SK-N-SH (cell line): ENCODE results near the gene CPA1. TPM values are rescaled to one million over a fixed set of nuclear protein-coding genes. Genes with fewer than 3 reads are reported as not detected.

Experiments
- CTCF ChIA-PET: fragments of 300-600, 350-600 bp; formaldehyde crosslinking; extraction: SDS; loops from one replicate; lab custom pipeline; 2021; lab: Yijun Ruan, JAX
- POLR2A ChIA-PET: fragments of 350-600 bp; sonication (Branson Sonifier 250); formaldehyde crosslinking; extraction: SDS; loops from one replicate; lab custom pipeline; 2020; ENCODE audit warnings: antibody characterized with exemption, inconsistent platforms; lab: Yijun Ruan, JAX
- DNase-seq: peaks from one replicate; pipeline ENCODE4 v3.0.0; 2012
- H2AFZ ChIP-seq: fragments of 200-600 bp; sonication (generic); 2 replicates; pipeline ENCODE4 v1.8.1; 2016; ENCODE audit warnings: antibody characterized with exemption, mild to moderate bottlenecking, low read depth
- H3F3A ChIP-seq: fragments of 200-600 bp; sonication (generic); replicated peaks from 2 replicates; pipeline ENCODE3; 2016; ENCODE audit warnings: antibody characterized with exemption, mild to moderate bottlenecking; ENCODE audit not compliant: insufficient read depth
- H3K27ac ChIP-seq, 2 experiments: fragments of 200-500 bp in 1 of 2; fragments of 200-600 bp in 1 of 2; sonication (Bioruptor generic) in 1 of 2; sonication (generic), shearing (Covaris generic) in 1 of 2; 2 replicates each; pipeline versions ENCODE4 v1.5.1 to v1.6.1; 2014 to 2016; ENCODE audit warnings: low read depth in 2 of 2, inconsistent platforms in 1 of 2, low read length in 1 of 2, mild to moderate bottlenecking in 1 of 2, mixed read lengths in 1 of 2
- H3K27me3 ChIP-seq: fragments of 200-600 bp; sonication (generic), shearing (Covaris generic); 2 replicates; pipeline ENCODE4 v1.6.1; 2016; ENCODE audit warnings: mixed run types; ENCODE audit not compliant: insufficient read depth
- H3K36me3 ChIP-seq, 2 experiments: fragments of 200-500 bp in 1 of 2; fragments of 200-600 bp in 1 of 2; sonication (Bioruptor generic) in 1 of 2; sonication (generic) in 1 of 2; replicated peaks in 1 of 2; 2 replicates each; pipeline versions ENCODE3 to v1.5.1; 2014 to 2016; ENCODE audit warnings: low read length in 1 of 2, mild to moderate bottlenecking in 1 of 2; ENCODE audit not compliant: insufficient read depth in 2 of 2, control insufficient read depth in 1 of 2
- H3K4me1 ChIP-seq, 2 experiments: fragments of 200-500 bp in 1 of 2; fragments of 200-600 bp in 1 of 2; sonication (Bioruptor generic) in 1 of 2; sonication (generic), shearing (Covaris generic) in 1 of 2; 2 replicates each; pipeline versions ENCODE4 v1.5.1 to v1.6.1; 2014 to 2016; ENCODE audit warnings: low read depth in 1 of 2, low read length in 1 of 2, mixed run types in 1 of 2; ENCODE audit not compliant: insufficient read depth in 2 of 2, control insufficient read depth in 1 of 2
- H3K4me2 ChIP-seq: fragments of 200-600 bp; sonication (generic), shearing (Covaris generic); 2 replicates; pipeline ENCODE4 v1.6.1; 2017; ENCODE audit warnings: mixed run types
- H3K4me3 ChIP-seq, 2 experiments: fragments of 200-500 bp in 1 of 2; fragments of 200-600 bp in 1 of 2; sonication (Bioruptor generic) in 1 of 2; sonication (generic), shearing (Covaris generic) in 1 of 2; 2 replicates each; pipeline versions ENCODE4 v1.5.1 to v1.8.1; 2014 to 2016; ENCODE audit warnings: low read depth in 2 of 2, inconsistent platforms in 1 of 2, low read length in 1 of 2, mild to moderate bottlenecking in 1 of 2, mixed read lengths in 1 of 2, moderate library complexity in 1 of 2
- H3K79me2 ChIP-seq: fragments of 200-600 bp; sonication (generic); 2 replicates; pipeline ENCODE4 v1.8.1; 2017; ENCODE audit warnings: mild to moderate bottlenecking; ENCODE audit not compliant: insufficient read depth
- H3K9ac ChIP-seq: fragments of 200-600 bp; sonication (generic); 2 replicates; pipeline ENCODE4 v1.6.1; 2017; ENCODE audit warnings: mixed run types
- H3K9me2 ChIP-seq: fragments of 200-600 bp; sonication (generic); 2 replicates; pipeline ENCODE4 v1.6.1; 2017; ENCODE audit warnings: mixed run types
- H3K9me3 ChIP-seq: fragments of 200-600 bp; sonication (generic); 2 replicates; pipeline ENCODE4 v1.6.1; 2017; ENCODE audit warnings: mixed run types, mild to moderate bottlenecking, moderate library complexity
- H4K20me1 ChIP-seq: fragments of 200-600 bp; sonication (generic); 2 replicates; pipeline ENCODE4 v1.6.1; 2017; ENCODE audit warnings: mild to moderate bottlenecking, mixed run types; ENCODE audit not compliant: insufficient read depth
- ELF1 ChIP-seq: IDR thresholded peaks from 2 replicates; pipeline ENCODE4 v1.4.0; 2012
- EP300 ChIP-seq, 2 experiments: IDR thresholded peaks; 2 replicates each; pipeline versions ENCODE4 v1.4.0 to v1.6.1; 2012; ENCODE audit warnings: borderline replicate concordance in 1 of 2, low read depth in 1 of 2, low read length in 1 of 2
- EZH2phosphoT487 ChIP-seq: fragments of 200-600 bp; sonication (generic); IDR thresholded peaks from 2 replicates; pipeline ENCODE4 v1.6.1; 2017; ENCODE audit warnings: low read depth, mixed run types, mild to moderate bottlenecking, antibody characterized with exemption, moderate library complexity, borderline replicate concordance
- FOXM1 ChIP-seq: IDR thresholded peaks from 2 replicates; pipeline ENCODE4 v1.4.0; 2012; ENCODE audit warnings: low read depth, mild to moderate bottlenecking
- JUND ChIP-seq: IDR thresholded peaks from 2 replicates; pipeline ENCODE4 v1.4.0; 2012
- MEF2A ChIP-seq: IDR thresholded peaks from 2 replicates; pipeline ENCODE4 v1.4.0; 2012; ENCODE audit warnings: low read depth, borderline replicate concordance
- NRF1 ChIP-seq: IDR thresholded peaks from 2 replicates; pipeline ENCODE4 v1.6.1; 2012; ENCODE audit warnings: low read depth, mild to moderate bottlenecking, low read length
- RXRA ChIP-seq: IDR thresholded peaks from 2 replicates; pipeline ENCODE4 v1.4.0; 2012; ENCODE audit warnings: low read depth, mild to moderate bottlenecking, borderline replicate concordance
- SIN3A ChIP-seq: IDR thresholded peaks from 2 replicates; pipeline ENCODE4 v1.6.1; 2012; ENCODE audit warnings: low read depth, mild to moderate bottlenecking, low read length, moderate library complexity, borderline replicate concordance
- SMC3 ChIP-seq: IDR thresholded peaks from 2 replicates; pipeline ENCODE4 v1.6.1; 2012; ENCODE audit warnings: low read depth, low read length, improper control_type of control experiment
- TAF1 ChIP-seq: IDR thresholded peaks from 2 replicates; pipeline ENCODE4 v1.6.1; 2012; ENCODE audit warnings: low read depth, mild to moderate bottlenecking, low read length, moderate library complexity, borderline replicate concordance
- TCF12 ChIP-seq: IDR thresholded peaks from 2 replicates; pipeline ENCODE4 v1.4.0; 2012
- YY1 ChIP-seq: IDR thresholded peaks from 2 replicates; pipeline ENCODE4 v1.4.0; 2012; ENCODE audit warnings: low read depth, mild to moderate bottlenecking
- WGBS: methylation state at CpG from one replicate; pipeline ENCODE4 v1.1.6; 2017; ENCODE audit warnings: low lambda C conversion rate; 5-methylcytosine and 5-hydroxymethylcytosine counted together
- polyA plus RNA-seq, 3 experiments: library from polyadenylated mRNA; depleted of rRNA; stranded (reverse); fragments of >200 nt; gene quantifications; 2 replicates each; pipeline ENCODE4 v1.2.3, GENCODE V29; 2012
- TF ChIP-seq, protein P1 (sequence below): IDR thresholded peaks from 2 replicates; pipeline ENCODE4 v1.4.0; 2012; ENCODE audit warnings: low read depth, borderline replicate concordance
- TF ChIP-seq, protein P2 (sequence below): IDR thresholded peaks from 2 replicates; pipeline ENCODE4; 2012
- TF ChIP-seq, protein P3 (sequence below): fragments of 200-600 bp; sonication (generic); IDR thresholded peaks from 2 replicates; pipeline ENCODE4 v1.6.1; 2017; ENCODE audit warnings: antibody characterized with exemption, mild to moderate bottlenecking, moderate library complexity
- TF ChIP-seq, protein P4 (sequence below): IDR thresholded peaks from 2 replicates; pipeline ENCODE4 v1.6.1; 2012; ENCODE audit warnings: mild to moderate bottlenecking, low read depth, low read length, moderate library complexity

CPA1 gene
- polyA plus RNA-seq, 1 of the 3 experiments (the other 2 are of a cell fraction) = 0.05 TPM

DNA sequence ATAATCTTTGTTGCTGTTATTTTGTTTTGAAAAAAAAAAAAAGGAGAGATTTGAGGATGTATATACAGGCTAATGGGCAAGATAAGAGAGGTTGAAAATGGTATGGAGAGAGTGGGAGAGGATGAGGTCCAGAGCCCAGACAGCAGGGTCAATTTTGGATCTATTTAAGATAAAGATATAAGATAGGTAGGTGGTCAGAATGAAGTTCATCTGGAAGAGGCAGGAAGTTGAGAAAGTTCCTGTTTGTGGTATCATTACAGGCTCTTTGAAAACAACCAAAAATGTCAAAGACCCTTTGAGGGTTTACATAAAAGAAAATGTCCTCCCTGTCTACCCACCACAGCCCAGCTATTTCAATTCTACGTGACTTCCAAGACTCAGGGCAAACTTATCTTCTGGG is 53.0 kb downstream of the CPA1 start:
- DNase-seq = no peak
- Histone ChIP-seq H3K9ac (no peak overlapping the region), H3K4me3 (no peak overlapping the region), H3F3A (no peaks in the 10 kb centered on the region), H3K27me3 (no peaks in the 10 kb centered on the region)
- WGBS = 100% methylated on average over 1 of the region's 1 CpG
- no peak for TF ChIP-seq MEF2A
- TF ChIP-seq EZH2phosphoT487 = no peak
- no peak for TF ChIP-seq EP300 (IDR thresholded peaks at IDR 0.05; ENCODE audit: borderline replicate concordance in 1 of 2, low read depth in 1 of 2, low read length in 1 of 2)
- TF ChIP-seq RXRA = no peak
- no peak for TF ChIP-seq TAF1
- TF ChIP-seq SMC3 = no peak
- no peak for TF ChIP-seq YY1
- TF ChIP-seq, protein P1, sequence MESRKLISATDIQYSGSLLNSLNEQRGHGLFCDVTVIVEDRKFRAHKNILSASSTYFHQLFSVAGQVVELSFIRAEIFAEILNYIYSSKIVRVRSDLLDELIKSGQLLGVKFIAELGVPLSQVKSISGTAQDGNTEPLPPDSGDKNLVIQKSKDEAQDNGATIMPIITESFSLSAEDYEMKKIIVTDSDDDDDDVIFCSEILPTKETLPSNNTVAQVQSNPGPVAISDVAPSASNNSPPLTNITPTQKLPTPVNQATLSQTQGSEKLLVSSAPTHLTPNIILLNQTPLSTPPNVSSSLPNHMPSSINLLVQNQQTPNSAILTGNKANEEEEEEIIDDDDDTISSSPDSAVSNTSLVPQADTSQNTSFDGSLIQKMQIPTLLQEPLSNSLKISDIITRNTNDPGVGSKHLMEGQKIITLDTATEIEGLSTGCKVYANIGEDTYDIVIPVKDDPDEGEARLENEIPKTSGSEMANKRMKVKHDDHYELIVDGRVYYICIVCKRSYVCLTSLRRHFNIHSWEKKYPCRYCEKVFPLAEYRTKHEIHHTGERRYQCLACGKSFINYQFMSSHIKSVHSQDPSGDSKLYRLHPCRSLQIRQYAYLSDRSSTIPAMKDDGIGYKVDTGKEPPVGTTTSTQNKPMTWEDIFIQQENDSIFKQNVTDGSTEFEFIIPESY = no peak
- TF ChIP-seq SIN3A = no peak
- TF ChIP-seq, protein P2, sequence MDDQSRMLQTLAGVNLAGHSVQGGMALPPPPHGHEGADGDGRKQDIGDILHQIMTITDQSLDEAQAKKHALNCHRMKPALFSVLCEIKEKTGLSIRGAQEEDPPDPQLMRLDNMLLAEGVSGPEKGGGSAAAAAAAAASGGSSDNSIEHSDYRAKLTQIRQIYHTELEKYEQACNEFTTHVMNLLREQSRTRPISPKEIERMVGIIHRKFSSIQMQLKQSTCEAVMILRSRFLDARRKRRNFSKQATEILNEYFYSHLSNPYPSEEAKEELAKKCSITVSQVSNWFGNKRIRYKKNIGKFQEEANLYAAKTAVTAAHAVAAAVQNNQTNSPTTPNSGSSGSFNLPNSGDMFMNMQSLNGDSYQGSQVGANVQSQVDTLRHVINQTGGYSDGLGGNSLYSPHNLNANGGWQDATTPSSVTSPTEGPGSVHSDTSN = no peak
- TF ChIP-seq, all 33 proteins: peak for 0
- H3K27ac ChIP-seq = no peak overlapping the region
- H3K4me1 ChIP-seq = peaks cover 9 to 18% of the 10 kb centered on the region in 2 experiments; a peak in 3 of 4 replicates
- no peak overlapping the region for H2AFZ ChIP-seq
- ChIA-PET CTCF (interaction anchor here (1.0 kb wide), 1 partner anchor 11 kb away, joined by 3 read pairs; no protein-coding TSS in a partner anchor), POLR2A (no interaction called here)
- H3K9me3 ChIP-seq = no peaks in the 10 kb centered on the region
- H3K4me2 ChIP-seq = no peak overlapping the region
- H3K9me2 ChIP-seq = no peaks in the 10 kb centered on the region
- H4K20me1 ChIP-seq = no peaks in the 10 kb centered on the region
- no peaks in the 10 kb centered on the region for H3K79me2 ChIP-seq
- H3K36me3 ChIP-seq = peaks cover 0 to 5% of the 10 kb centered on the region in 2 experiments

DNA sequence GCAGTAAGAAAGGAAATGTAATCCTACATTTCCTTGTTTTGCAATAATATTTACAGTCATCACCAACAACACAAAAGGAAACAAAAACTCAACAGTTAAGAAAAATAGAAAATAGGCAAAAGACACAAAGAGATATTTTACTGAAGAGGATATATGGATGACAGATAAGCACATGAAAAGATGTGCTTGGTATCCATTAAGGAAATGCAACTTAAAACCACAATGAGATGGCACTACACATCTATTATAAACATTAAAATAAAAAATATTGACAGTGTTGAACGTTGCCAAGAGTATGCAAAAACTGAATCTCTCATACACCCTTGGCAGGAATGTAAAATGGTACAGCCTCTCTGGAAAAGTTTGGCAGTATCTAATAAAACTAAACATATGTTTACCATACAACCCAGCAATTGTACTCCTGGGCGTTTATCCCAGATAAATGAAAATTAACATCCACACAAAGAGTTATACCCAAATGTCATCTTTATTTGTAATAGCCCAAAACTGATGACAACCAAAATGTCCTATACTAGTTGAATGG is 55.1 kb downstream of the CPA1 start:
- H3K79me2 ChIP-seq = no peaks in the 10 kb centered on the region
- CTCF ChIA-PET = no interaction called here
- peaks cover 0 to 5% of the 10 kb centered on the region in 2 experiments for H3K36me3 ChIP-seq
- no peaks in the 10 kb centered on the region for H3K9me2 ChIP-seq
- no peak overlapping the region for H3K4me3 ChIP-seq
- no peaks in the 10 kb centered on the region for H4K20me1 ChIP-seq
- H2AFZ ChIP-seq = no peak overlapping the region
- WGBS = 85% methylated on average over 2 of the region's 2 CpGs
- H3F3A ChIP-seq = no peaks in the 10 kb centered on the region
- peaks cover 14 to 16% of the 10 kb centered on the region in 2 experiments; a peak in 3 of 4 replicates for H3K4me1 ChIP-seq
- no peak overlapping the region for H3K4me2 ChIP-seq
- no peak overlapping the region for H3K9ac ChIP-seq
- H3K27me3 ChIP-seq = no peaks in the 10 kb centered on the region
- no peaks in the 10 kb centered on the region for H3K9me3 ChIP-seq
- DNase-seq = no peak
- no peak overlapping the region for H3K27ac ChIP-seq
- POLR2A ChIA-PET = no interaction called here
- TF ChIP-seq, protein P3, sequence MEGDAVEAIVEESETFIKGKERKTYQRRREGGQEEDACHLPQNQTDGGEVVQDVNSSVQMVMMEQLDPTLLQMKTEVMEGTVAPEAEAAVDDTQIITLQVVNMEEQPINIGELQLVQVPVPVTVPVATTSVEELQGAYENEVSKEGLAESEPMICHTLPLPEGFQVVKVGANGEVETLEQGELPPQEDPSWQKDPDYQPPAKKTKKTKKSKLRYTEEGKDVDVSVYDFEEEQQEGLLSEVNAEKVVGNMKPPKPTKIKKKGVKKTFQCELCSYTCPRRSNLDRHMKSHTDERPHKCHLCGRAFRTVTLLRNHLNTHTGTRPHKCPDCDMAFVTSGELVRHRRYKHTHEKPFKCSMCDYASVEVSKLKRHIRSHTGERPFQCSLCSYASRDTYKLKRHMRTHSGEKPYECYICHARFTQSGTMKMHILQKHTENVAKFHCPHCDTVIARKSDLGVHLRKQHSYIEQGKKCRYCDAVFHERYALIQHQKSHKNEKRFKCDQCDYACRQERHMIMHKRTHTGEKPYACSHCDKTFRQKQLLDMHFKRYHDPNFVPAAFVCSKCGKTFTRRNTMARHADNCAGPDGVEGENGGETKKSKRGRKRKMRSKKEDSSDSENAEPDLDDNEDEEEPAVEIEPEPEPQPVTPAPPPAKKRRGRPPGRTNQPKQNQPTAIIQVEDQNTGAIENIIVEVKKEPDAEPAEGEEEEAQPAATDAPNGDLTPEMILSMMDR = no peak
- no peak for TF ChIP-seq FOXM1
- no peak for TF ChIP-seq NRF1
- TF ChIP-seq EZH2phosphoT487 = no peak
- TF ChIP-seq ELF1 = no peak
- TF ChIP-seq, protein P1 = no peak
- TF ChIP-seq, protein P4, sequence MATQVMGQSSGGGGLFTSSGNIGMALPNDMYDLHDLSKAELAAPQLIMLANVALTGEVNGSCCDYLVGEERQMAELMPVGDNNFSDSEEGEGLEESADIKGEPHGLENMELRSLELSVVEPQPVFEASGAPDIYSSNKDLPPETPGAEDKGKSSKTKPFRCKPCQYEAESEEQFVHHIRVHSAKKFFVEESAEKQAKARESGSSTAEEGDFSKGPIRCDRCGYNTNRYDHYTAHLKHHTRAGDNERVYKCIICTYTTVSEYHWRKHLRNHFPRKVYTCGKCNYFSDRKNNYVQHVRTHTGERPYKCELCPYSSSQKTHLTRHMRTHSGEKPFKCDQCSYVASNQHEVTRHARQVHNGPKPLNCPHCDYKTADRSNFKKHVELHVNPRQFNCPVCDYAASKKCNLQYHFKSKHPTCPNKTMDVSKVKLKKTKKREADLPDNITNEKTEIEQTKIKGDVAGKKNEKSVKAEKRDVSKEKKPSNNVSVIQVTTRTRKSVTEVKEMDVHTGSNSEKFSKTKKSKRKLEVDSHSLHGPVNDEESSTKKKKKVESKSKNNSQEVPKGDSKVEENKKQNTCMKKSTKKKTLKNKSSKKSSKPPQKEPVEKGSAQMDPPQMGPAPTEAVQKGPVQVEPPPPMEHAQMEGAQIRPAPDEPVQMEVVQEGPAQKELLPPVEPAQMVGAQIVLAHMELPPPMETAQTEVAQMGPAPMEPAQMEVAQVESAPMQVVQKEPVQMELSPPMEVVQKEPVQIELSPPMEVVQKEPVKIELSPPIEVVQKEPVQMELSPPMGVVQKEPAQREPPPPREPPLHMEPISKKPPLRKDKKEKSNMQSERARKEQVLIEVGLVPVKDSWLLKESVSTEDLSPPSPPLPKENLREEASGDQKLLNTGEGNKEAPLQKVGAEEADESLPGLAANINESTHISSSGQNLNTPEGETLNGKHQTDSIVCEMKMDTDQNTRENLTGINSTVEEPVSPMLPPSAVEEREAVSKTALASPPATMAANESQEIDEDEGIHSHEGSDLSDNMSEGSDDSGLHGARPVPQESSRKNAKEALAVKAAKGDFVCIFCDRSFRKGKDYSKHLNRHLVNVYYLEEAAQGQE = no peak
- no peak for TF ChIP-seq SIN3A
- TF ChIP-seq JUND = no peak
- no peak for TF ChIP-seq TCF12
